A673 (cell line): Measurements from ENCODE around the gene FITM2. TPM values are rescaled to one million over a fixed set of nuclear protein-coding genes. Genes with fewer than 3 reads are reported as not detected.

ENCODE experiments used
- BruUV-seq: library from RNA; stranded (reverse); fragments of 400-500 nt; replicated peaks from 2 replicates; lab custom pipeline; 2021; lab: Mats Ljungman, UMichigan
- CTCF ChIA-PET: fragments of 300-600 bp; sonication (Branson Sonifier 250); formaldehyde crosslinking; loops from one replicate; lab custom pipeline; 2022; ENCODE audit warnings: antibody characterized with exemption; lab: Charles Lee
- POLR2A ChIA-PET: fragments of 300-600 bp; sonication (Branson Sonifier 250); formaldehyde crosslinking; loops from one replicate; lab custom pipeline; 2022; ENCODE audit warnings: antibody characterized with exemption; ENCODE audit not compliant: low non-redundant PET; lab: Charles Lee
- DNase-seq: peaks from one replicate; pipeline ENCODE4 v3.0.0-alpha.2; 2015; ENCODE audit warnings: low spot score
- H3K27ac ChIP-seq: fragments of 200-600 bp; sonication (generic); 2 replicates; pipeline ENCODE4 v1.5.1; 2016; ENCODE audit warnings: mixed run types, low read depth, mild to moderate bottlenecking, mixed read lengths, antibody characterized with exemption, low read length; ENCODE audit not compliant: poor library complexity, severe bottlenecking
- H3K27me3 ChIP-seq: fragments of 200-600 bp; sonication (generic); replicated peaks from 2 replicates; pipeline ENCODE4 v1.6.1; 2017; ENCODE audit warnings: mixed run types, low read depth, mild to moderate bottlenecking, mixed read lengths, antibody characterized with exemption, low read length; ENCODE audit not compliant: insufficient read depth, poor library complexity
- H3K36me3 ChIP-seq: fragments of 200-600 bp; sonication (generic); 2 replicates; pipeline ENCODE4 v1.6.1; 2016; ENCODE audit warnings: mixed run types, mild to moderate bottlenecking, mixed read lengths, antibody characterized with exemption, low read length; ENCODE audit not compliant: insufficient read depth, poor library complexity, severe bottlenecking
- H3K4me1 ChIP-seq: fragments of 200-600 bp; sonication (generic); 2 replicates; pipeline ENCODE4 v1.6.1; 2017; ENCODE audit warnings: mixed run types, mild to moderate bottlenecking, mixed read lengths, antibody characterized with exemption, low read length; ENCODE audit not compliant: insufficient read depth, poor library complexity, severe bottlenecking
- H3K4me3 ChIP-seq: fragments of 200-600 bp; sonication (generic); 2 replicates; pipeline ENCODE4 v1.5.1; 2016; ENCODE audit warnings: low read depth, mixed run types, mild to moderate bottlenecking, mixed read lengths, low read length; ENCODE audit not compliant: poor library complexity, severe bottlenecking
- H3K9me3 ChIP-seq: fragments of 200-600 bp; sonication (generic); 2 replicates; pipeline ENCODE4 v1.6.1; 2016; ENCODE audit warnings: mixed run types, low read depth, mild to moderate bottlenecking, mixed read lengths, antibody characterized with exemption, low read length; ENCODE audit not compliant: poor library complexity, severe bottlenecking
- EZH2 ChIP-seq: fragments of 200-600 bp; sonication (generic); IDR thresholded peaks from 2 replicates; pipeline ENCODE4 v1.6.1; 2017; ENCODE audit warnings: borderline replicate concordance, low read depth, mild to moderate bottlenecking, mixed read lengths, antibody characterized with exemption, low read length; ENCODE audit not compliant: poor library complexity, severe bottlenecking
- intact Hi-C: fragments of 100-400 bp; cut with micrococcal nuclease; formaldehyde crosslinking; loops from one replicate; pipeline ENCODE4 v1.10.0; 2022; ENCODE audit not compliant: unreplicated experiment
- total RNA-seq: library from RNA; stranded (reverse); gene quantifications from 2 replicates; pipeline ENCODE4 v1.2.3, GENCODE V29; 2021
- TF ChIP-seq, protein P1 (sequence below): fragments of 300-800, 200-600 bp; sonication (generic); conservative IDR thresholded peaks from 2 replicates; pipeline ENCODE4 v1.5.1; 2017; ENCODE audit warnings: low read depth, mild to moderate bottlenecking, antibody characterized with exemption, low read length, moderate library complexity, mixed read lengths

FITM2 gene
- total RNA-seq, 1 experiment from 2014 or later, result 5.7 TPM

DNA sequence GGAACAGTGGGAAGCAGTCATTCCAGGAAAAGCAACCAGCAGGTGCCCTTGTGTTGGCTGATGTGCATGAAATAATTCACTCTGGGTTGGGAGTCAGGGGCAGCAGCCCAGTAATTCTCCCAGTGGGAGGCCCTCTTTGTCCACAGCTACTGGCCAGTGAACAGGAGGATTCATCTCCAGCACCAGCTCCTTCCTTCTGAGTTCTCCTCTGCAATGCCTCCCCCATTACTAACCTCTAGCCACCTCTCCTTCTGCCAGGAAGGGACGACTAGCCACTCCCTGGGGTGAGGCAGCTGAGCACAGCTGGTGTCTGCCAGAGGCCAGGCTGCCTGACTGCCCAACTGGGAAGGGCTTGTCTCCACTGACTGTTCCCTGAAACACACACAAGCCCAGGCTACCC lies 13.3 kb upstream of the FITM2 start:
- Histone ChIP-seq H3K9me3 (no peaks in the 10 kb centered on the region), H3K27ac (no peak overlapping the region), H3K4me1 (no peaks in the 10 kb centered on the region), H3K36me3 (no peaks in the 10 kb centered on the region), H3K27me3 (no peaks in the 10 kb centered on the region), H3K4me3 (no peak overlapping the region)
- no peak for DNase-seq
- TF ChIP-seq, protein P1, sequence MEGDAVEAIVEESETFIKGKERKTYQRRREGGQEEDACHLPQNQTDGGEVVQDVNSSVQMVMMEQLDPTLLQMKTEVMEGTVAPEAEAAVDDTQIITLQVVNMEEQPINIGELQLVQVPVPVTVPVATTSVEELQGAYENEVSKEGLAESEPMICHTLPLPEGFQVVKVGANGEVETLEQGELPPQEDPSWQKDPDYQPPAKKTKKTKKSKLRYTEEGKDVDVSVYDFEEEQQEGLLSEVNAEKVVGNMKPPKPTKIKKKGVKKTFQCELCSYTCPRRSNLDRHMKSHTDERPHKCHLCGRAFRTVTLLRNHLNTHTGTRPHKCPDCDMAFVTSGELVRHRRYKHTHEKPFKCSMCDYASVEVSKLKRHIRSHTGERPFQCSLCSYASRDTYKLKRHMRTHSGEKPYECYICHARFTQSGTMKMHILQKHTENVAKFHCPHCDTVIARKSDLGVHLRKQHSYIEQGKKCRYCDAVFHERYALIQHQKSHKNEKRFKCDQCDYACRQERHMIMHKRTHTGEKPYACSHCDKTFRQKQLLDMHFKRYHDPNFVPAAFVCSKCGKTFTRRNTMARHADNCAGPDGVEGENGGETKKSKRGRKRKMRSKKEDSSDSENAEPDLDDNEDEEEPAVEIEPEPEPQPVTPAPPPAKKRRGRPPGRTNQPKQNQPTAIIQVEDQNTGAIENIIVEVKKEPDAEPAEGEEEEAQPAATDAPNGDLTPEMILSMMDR, result no peak
- TF ChIP-seq EZH2, result no peak
- POLR2A ChIA-PET, result interaction anchor here (0.5 kb wide), 1 partner anchor 43 kb away, joined by 3 read pairs; no protein-coding TSS in a partner anchor
- BruUV-seq, result no TSS peak
- CTCF ChIA-PET, result no interaction called here
- intact Hi-C loops, result no loop called here

DNA sequence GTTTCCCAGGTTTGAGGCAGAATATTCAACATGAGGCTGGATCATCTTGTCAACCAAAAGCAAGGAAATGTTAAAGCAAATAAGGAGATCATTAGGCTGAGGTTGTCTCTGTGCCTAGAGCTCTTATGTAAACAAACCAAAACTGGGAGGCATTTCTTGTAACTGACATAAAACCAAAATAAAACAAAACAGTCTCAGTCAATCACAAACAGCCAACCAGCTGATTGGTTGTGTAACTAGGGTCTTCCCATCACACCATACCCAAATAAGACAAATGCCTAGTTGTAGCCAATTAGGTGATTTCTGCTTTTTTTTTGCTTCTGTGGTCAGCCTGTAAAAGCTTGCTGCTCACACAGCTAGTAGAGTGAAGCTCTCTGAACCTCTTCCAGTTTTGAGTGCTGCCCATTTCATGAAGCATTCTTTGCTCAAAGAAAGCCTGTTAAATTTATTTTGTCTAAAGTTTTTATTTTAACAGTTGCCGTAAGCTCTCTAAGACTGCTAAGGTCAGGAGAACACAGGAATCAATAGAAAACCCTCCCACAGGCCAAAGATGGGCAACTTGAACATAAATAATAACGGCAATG lies 8.9 kb upstream of the FITM2 start:
- Histone ChIP-seq H3K4me1 (no peaks in the 10 kb centered on the region), H3K9me3 (no peaks in the 10 kb centered on the region), H3K36me3 (no peaks in the 10 kb centered on the region), H3K27me3 (no peaks in the 10 kb centered on the region), H3K27ac (no peak overlapping the region), H3K4me3 (no peak overlapping the region)
- TF ChIP-seq, protein P1, result no peak
- no peak for TF ChIP-seq EZH2
- intact Hi-C loops, result no loop called here
- no TSS peak for BruUV-seq
- ChIA-PET CTCF (no interaction called here), POLR2A (interaction anchor here (0.7 kb wide), 1 partner anchor 470 kb away, joined by 5 read pairs; no protein-coding TSS in a partner anchor)
- DNase-seq, result no peak

DNA sequence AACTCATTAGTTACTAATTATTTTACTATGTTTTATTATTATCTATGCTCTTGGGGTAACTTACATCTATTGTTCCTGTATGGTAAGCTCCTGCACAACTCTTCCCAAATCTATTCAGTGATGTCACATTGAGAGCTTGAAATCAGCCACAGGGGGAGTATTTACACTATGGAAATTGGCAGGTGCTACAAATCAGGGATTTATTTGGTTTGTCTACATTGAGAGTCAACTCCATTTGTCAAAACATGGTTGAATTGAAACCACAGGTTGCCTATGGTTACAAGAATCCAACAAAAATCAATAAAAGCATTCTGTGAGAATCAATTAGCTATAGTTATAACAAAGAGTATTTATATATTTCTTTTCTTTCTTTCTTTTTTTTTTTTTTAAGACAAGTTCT lies 3.9 kb upstream of the FITM2 start:
- no peaks in the 10 kb centered on the region for H3K27me3 ChIP-seq
- H3K36me3 ChIP-seq, result no peaks in the 10 kb centered on the region
- no peaks in the 10 kb centered on the region for H3K9me3 ChIP-seq
- DNase-seq, result no peak
- POLR2A ChIA-PET, result interaction anchor here (0.7 kb wide), 1 partner anchor 604 kb away, joined by 8 read pairs; no protein-coding TSS in a partner anchor
- no peak for TF ChIP-seq EZH2
- TF ChIP-seq, protein P1, result no peak
- BruUV-seq, result no TSS peak
- H3K4me3 ChIP-seq, result no peak overlapping the region
- H3K27ac ChIP-seq, result no peak overlapping the region
- CTCF ChIA-PET, result no interaction called here
- intact Hi-C loops, result loop anchor here (5.0 kb wide), 1 partner anchor 198 kb away; no protein-coding TSS in a partner anchor
- peaks cover 4% of the 10 kb centered on the region for H3K4me1 ChIP-seq
